HG03025 (cell line): Measurements from ENCODE around the gene KIF1C.
"Not testable (repeated sequence)": the region's sequence is repeated elsewhere in the genome, so short reads cannot be mapped to it uniquely, and the experiment has no call there.

Experiments used
- ATAC-seq: cut with Tn5 transposase; IDR thresholded peaks from one replicate; pipeline ENCODE4 v1.9.1; 2021; ENCODE audit warnings: mild to moderate bottlenecking, moderate library complexity; ENCODE audit not compliant: unreplicated experiment, low FRiP score

The KIF1C gene

DNA sequence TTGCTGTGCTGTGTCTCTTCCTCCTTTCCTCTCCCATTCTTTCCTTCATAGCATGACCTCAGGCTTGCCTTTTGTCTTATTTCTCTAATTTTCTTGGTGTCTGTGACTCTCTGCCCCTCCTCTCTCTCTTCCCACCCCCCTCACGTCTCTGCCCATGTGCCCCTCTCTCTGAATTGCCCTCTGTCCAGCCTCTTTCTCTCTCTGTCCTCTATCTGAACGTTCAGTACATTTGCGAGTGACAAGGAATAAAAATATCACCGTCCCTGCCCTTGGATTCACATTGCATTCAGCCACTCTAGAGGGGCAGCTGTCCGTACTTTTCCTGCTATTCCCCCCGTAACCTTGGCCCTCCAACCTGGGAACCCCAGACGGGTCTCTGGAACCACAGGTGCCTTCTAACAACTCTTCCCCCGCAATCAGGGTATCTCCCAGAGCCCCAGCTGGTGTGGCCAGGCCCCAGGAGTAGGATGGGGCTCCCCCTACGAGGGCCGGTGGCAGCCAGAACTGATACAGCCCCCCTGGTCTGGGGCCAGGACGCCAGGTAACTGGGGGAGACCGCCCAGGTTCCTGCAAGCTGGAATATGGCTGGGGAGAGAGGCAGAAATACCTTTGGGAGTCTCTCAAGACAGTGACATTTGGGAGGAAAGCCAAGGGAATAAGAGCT lies 1.8 kb downstream of the KIF1C start:
- no peak for ATAC-seq

DNA sequence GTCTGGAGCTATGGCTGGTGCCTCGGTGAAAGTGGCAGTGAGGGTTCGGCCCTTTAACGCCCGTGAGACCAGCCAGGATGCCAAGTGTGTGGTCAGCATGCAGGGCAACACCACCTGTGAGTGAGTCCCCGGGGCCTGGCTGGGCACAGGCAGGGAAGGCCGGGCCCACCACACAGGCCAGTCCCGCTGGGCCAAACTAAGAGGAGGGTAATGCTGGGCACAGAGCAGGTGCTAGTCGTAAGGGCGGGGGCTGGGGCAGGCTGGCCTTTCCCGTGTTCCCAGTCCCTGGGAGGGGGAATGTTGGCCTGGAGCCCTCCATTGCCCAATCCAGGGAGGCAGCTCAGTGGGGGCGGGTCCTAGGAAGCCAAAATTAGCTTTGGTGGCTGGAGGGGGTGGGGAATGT lies 2.5 kb downstream of the KIF1C start:
- ATAC-seq: no peak

DNA sequence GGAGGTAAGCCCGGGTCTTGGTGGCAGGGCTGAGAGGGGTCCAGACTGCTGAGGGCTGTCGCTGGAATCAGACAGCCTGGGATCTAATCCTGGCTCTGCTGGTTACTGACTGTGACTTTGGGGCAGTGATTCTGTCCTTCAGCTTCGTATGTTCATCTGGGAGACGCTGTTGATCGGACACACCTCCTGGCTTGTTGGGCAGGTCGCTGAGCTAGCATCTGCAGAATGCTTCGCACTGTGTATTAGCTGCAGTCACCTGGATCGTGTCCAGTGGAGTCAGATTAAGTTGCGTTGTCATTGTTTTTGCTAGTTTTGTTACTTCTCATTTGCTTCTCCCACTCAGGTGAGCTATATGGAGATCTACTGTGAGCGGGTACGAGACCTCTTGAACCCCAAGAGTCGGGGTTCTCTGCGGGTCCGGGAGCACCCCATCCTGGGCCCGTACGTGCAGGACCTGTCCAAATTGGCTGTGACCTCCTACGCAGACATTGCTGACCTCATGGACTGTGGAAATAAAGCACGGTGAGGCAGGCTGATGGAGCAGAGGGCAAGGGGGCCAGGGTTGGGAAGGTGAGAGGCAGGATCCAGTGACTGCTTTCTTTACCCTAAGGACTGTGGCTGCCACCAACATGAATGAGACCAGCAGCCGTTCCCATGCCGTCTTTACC lies 4.5 kb downstream of the KIF1C start:
- ATAC-seq: no peak

DNA sequence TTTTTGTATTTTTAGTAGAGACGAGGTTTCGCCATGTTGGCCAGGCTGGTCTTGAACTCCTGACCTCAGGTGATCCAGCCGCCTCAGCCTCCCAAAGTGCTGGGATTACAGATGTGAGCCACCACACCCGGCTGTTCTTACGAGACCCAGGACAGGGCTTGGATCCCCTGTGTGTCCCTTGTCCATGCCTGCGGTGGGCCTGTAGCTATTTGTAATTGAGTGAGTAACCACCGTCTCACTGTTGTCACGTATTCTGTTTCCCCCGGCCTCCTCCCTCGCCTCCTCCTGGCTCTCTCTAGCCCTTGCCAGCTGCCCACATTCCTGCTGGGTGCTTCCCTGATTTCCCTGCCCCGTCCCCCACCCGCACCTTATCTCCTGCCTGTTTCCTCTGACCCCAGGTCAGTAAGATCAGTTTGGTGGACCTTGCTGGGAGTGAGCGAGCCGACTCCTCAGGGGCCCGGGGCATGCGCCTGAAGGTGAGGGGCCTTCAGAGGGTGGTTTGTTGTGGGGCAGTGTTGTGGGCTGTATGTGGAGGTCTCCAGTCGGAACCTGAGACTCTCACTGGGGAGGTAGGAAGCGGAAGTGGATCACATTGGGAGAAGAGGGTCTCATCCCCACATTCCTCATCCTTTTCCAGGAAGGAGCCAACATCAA lies 5.6 kb downstream of the KIF1C start:
- ATAC-seq: no peak

DNA sequence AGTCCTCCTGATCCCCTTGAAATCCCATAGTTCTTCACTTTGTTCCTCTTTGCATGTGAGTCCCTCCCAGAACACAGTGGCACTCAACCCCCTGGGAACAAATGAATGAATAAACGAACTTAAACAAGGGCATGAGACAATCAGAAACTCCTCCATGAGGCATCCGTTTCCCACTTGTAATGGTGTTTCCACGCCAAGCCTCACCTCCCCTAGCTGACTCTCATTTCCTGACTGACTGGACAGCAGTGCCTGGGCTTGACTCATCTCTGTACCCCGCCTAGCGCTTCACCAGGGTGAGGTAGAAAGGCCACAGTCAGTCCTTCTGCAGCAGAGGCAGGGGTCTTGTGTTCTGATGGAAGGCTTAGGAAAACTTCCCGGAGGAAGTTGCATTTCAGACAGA lies 14.2 kb downstream of the KIF1C start:
- ATAC-seq: no peak

DNA sequence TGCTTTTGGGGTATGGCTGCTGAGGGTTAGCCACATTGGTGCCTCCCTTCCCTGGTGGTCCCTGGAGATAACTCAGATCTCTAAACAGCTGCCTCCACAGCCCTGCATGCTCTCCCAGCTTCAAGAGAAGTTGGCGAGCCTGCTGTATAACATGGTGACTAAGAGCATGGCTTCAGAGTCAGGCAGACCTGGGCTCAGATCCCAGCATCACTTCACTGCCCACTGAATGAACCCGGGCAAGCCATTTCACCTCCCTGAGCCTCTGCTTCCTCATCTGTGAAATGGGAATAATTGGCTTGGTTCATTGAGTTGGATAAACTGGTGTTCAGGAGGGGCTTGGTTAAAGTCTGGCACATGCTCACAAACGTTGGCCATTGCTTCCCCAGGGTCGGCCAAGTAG lies 16.6 kb downstream of the KIF1C start:
- no peak for ATAC-seq

DNA sequence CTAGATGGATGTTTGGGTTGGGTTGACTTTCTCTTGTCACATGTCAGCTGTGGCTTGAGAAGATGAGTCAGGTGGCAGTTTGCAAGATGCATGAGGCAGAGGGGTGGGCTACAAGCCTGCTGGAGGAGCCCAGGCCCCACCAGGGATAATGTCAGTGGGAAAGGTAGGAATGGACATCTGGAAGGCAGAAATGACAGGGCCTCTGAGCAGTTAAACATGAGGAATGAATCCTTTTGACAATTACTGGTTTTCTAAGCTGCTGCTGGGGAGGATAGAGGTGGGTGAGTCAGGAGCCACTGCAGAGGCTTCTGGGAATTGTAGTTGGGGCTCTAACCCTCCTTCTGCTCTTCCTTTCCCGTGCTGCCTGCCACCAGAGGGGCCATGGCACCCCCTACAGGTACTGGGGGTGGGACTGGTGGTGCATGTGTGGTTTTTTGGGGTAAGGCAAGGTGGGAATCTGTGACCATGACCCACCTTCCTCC lies 21.8 kb downstream of the KIF1C start:
- ATAC-seq: no peak

DNA sequence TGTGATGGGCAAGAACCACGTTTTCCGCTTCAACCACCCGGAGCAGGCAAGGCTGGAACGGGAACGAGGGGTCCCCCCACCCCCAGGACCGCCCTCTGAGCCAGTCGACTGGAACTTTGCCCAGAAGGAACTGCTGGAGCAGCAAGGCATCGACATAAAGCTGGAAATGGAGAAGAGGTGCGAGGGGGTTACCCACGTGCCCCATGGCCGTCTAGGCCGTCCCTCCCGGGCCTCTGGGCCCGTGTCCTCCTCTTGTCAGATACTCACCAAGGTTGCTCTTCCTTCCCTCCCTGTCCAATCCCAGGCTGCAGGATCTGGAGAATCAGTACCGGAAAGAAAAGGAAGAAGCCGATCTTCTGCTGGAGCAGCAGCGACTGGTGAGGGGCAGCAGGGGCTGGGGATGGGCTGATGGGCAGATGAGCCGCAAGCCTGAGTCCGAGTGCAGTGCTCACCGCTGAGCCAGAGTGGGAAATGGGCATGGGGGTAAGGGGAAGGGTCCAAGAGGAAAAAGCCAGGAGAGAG lies 22.8 kb downstream of the KIF1C start:
- no peak for ATAC-seq

DNA sequence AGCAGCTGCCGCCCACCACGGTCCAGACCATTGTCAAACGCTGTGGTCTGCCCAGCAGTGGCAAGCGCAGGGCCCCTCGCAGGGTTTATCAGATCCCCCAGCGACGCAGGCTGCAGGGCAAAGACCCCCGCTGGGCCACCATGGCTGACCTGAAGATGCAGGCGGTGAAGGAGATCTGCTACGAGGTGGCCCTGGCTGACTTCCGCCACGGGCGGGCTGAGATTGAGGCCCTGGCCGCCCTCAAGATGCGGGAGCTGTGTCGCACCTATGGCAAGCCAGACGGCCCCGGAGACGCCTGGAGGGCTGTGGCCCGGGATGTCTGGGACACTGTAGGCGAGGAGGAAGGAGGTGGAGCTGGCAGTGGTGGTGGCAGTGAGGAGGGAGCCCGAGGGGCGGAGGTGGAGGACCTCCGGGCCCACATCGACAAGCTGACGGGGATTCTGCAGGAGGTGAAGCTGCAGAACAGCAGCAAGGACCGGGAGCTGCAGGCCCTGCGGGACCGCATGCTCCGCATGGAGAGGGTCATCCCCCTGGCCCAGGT lies 24.5 kb downstream of the KIF1C start:
- ATAC-seq: no peak

DNA sequence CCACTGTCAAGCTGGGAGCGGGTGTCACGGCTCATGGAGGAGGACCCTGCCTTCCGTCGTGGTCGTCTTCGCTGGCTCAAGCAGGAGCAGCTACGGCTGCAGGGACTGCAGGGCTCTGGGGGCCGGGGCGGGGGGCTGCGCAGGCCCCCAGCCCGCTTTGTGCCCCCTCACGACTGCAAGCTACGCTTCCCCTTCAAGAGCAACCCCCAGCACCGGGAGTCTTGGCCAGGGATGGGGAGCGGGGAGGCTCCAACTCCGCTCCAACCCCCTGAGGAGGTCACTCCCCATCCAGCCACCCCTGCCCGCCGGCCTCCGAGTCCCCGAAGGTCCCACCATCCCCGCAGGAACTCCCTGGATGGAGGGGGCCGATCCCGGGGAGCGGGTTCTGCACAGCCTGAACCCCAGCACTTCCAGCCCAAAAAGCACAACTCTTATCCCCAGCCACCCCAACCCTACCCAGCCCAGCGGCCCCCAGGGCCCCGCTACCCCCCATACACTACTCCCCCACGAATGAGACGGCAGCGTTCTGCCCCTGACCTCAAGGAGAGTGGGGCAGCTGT lies 25.9 kb downstream of the KIF1C start:
- ATAC-seq: no peak

DNA sequence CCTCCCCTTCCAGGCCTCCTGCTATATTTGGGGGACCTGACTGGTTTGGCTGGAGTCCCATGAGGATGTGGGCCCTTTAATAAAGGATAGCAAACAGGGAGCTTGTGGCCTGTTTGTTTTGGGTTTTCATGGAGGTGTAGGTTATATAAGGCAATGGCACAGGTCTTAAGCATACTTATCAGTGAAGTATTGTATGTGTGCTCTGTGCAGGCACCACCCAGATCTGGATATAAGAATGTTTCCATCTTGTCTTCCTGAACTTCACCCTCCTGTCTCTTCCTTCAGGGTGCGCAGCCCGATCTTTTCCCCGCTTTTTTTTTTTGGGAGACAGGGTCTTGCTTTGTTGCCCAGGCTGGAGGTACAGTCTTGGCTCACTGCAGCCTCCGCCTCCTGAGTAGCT lies 26.9 kb downstream of the KIF1C start:
- no peak for ATAC-seq

DNA sequence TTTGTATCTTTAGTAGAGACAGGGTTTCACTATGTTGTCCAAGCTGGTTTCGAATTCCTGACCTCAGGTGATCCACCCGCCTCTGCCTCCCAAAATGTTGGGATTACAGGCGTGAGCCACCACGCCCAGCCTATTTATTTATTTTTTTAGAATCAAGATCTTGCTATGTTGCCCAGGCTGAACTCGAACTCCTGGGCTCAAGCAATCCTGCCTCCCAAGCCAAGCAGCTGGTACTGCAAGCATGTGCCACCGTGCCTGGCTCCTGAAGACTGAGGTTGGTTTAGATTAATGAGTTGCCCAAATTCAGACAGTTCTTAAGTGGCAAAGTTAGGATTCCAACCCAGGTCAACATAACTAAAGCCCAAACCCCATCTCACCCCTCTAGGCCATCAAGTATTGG lies 29.5 kb downstream of the KIF1C start:
- no peak for ATAC-seq

DNA sequence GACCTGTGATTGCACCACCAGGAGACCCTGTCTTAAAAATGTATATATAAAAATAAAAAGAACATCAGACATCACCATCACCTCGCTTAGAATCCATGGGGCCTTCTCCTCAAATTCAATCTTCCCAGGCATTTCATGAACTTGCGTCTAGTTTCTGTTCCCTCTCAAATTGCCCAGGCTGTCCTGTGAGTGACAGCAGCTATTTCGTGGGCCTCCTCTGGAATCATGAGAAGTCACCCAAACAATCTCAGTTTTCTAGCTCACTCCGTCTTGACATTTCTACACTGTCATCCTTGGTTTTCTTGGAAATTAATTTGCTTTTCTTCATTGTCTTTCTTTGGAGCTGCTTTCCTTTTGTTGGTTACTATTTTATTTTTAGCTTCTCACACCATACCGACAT lies 30.2 kb downstream of the KIF1C start:
- no peak for ATAC-seq

DNA sequence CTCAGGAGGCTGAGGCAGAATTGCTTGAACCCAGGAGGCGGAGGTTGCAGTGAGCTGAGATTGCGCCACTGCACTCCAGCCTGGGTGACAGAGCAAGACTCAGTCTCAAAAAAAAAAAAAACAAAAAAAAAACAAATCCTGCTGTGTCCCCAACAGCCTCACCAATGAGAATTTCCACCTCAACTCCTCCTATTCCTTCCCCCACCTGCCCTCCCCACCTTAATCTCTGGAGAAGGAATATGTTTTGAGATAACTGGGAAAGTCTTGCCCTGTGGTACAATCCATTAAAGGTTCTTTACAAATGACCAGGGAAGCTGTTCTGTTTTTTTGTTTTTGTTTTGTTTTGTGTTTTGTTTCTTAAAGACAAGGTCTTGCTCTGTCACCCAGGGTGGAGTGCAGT lies 32.4 kb downstream of the KIF1C start:
- ATAC-seq: not testable (repeated sequence)

DNA sequence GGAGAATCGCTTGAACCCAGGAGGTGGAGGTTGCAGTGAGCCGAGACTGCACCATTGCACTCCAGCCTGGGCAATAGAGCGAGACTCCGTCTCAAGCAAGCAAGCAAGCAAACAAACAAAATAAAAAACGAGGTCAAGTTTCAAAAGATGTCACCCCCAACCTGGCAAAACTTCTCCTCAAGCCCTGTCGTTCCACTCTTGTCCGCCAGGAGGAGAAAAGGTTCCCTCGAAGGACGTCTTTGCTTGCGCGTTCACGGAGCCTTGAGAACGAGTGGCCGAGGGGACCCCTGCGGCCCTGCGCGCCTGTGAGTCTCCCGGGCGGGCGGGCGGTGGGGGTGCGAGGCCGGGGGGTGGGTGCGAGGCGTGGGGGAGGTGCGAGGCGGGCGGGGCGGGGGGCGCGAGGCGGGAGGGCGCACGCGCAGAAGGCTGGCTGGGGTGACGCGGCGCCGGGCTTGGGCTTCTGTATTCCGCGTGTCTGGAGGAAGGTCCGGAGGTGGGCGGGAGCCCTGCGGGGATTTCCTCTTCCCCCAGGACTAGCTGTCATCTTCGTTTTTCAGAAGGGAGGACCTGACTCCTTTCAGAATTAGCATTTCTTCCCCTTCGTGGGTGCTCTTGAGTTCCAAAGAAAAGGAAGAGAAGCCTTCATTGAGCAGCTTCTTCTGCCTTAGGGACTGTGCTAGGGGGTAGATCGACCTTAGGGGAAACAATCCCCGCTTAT lies 33.8 kb downstream of the KIF1C start:
- ATAC-seq: no peak

DNA sequence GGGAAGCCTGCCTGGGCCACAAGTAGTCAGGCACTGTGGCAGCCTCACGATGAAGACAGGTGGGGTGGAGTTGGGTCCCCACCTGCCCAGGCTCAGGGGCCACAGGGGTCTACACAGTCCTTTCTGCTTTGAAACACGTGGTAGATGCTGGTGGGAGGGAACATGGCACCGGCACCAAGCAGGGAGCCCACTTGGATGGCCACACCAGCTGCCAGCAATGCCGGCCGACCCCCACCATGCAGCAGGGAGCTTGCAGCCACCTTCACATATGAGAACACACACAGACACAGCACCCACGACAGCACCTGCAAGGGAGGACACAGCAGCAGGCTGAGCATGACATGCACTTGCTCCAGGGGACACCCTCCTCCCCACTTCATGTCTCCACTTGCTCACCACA lies 35.1 kb downstream of the KIF1C start:
- ATAC-seq: no peak

DNA sequence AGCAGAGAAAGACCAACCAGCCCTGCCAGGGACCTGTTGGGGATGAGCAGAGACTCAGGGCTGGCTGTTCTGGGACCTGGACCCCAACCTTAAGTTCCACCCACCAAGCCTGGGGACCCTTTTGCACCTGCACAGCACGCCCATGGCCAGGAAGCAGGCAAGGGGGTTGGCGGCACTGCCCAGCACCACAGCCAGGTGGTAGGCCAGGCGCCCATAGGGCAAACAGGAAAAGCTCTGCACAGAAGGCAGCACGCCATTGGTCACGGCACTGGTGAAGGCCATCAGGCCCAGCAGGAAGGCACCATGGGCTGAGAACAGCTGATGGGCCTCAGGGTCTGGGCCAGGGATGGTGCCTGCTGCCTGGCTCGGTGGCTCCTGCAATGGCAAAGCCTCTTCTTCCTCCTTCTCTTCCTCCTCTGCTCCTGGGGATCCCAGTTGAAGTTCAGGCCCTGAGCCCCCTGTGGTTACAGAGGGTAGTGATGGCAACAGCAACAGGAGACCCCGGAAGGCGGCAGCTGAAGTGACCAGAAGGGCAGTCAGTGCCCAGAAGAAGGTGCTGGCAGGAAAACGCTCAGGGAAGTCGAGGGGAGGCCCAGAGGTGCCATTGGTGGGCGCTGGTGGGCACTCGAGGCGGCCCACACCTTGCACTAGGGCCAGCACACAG lies 35.7 kb downstream of the KIF1C start:
- ATAC-seq: no peak

DNA sequence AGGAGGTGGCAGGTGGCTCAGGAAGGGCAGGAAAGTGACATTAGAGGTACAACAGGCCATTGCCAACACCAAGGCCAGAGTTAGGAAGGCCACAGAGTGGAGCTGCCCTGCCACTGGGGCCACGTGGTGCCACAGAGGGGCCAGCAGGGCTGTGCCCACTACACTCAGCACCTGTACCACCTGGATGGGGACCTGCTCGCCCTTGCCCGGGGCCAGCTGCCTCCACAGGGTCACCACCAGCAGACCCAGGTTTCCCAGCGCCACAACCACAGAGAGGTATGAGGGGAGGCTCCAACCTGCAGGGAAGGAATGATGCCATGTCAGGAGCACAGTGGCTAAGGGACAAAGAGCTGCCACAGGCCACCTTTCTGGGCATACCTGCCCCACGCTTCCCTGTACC lies 36.3 kb downstream of the KIF1C start:
- ATAC-seq: no peak

DNA sequence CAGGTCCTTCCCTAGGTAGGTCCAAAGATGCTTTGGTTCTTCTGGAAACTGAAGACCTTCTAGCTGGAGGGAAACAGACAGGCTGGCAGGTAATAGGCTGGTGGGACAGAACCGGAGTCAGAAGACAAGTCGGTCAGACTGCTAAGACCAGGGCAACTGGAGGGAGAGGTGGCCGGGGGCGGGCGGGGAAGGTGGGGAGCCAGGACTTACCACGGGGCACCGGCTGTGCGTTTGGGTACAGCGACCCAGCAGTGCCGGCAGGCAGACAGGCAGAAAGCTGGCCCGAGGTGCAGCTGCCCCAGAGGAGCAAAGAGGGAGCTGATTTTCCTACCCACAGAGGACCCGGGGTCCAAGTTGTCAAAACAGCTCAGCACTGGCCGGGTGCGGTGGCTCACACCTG lies 36.9 kb downstream of the KIF1C start:
- no peak for ATAC-seq

DNA sequence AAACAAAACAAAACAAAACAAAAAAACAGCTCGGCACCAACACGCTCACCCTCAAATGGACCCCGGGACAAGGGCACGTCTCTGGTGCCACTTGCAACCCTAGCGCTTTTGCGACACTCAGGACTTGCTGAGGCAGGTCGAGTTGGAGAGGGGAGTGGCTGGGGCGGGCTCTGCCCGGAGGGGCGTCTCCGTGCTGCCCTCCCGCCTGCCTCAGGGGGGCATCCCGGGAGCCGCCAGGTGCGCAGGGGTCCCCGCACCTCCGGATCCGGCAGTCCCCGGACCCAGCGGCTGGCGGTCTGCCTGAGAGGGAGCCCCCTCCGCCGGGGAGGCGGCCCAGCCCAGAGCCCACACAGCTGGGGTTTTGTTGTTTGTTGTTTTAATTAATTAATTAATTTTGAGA lies 37.6 kb downstream of the KIF1C start, which contains the start of gene SLC52A1:
TSS of gene SLC52A1 (minus strand) at position 112 of the 400 bp plus-strand sequence. CDS start 820 bp downstream, outside the sequence.
- no peak for ATAC-seq
